ENCODE data around the gene TRIM14. TPM values are rescaled to one million over a fixed set of nuclear protein-coding genes. Genes with fewer than 3 reads are reported as not detected.

TRIM14 gene
- total RNA-seq, 1 experiment from 2014 or later = 12.5 TPM

DNA sequence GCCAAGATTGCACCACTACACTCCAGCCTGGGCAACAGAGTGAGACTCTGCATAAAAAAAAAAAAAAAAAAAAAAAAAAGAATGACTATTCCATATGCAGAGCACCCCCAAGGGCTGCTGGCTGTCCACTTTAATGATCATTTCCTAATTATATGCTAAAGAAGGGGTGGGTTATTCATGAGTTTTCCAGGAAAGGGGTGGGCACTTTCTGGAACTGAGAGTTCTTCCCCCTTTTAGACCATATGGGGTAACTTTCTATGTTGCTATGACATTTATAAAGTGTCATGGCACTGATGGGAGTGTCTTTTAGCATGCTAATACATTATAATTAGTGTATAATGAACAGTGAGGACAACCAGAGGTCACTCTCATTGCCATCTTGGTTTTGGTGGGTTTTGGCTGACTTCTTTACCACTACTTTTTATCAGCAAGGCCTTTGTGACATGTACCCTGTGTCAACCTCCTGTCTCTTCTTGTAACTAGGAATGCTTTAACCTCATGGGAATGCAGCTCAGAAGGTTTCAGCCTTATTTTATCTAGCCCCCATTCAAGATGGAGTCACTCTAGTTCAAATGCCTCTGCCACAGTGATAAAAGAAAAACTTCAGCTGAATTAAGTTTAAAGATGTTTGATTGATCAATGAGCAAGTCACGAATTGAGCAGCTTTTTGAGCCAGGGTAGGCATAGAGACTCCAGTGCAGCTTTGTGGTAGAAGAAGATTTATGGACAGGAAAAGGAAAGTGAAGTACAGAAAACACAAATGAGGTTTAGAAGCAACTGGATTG lies 69.5 kb downstream of the TRIM14 start:
- peaks cover 13% of the 10 kb centered on the region for H3K27me3 Mint-ChIP-seq (ENCODE audit: low read depth)
- H4K91ac ChIP-seq (ENCODE audit: insufficient read length, low read depth, low read length) = no peak overlapping the region
- no peaks in the 10 kb centered on the region for H3K79me2 ChIP-seq (ENCODE audit: insufficient read depth, low read length)
- no peak overlapping the region for H3K27ac Mint-ChIP-seq
- H4K20me1 ChIP-seq (ENCODE audit: control insufficient read depth, insufficient read depth, insufficient read length) = no peaks in the 10 kb centered on the region
- no peaks in the 10 kb centered on the region for H3K9me3 ChIP-seq (ENCODE audit: control insufficient read depth, low read depth, low read length)
- H3K4me2 ChIP-seq (ENCODE audit: insufficient read depth, insufficient read length, low read length) = no peak overlapping the region
- H3K56ac ChIP-seq (ENCODE audit: insufficient read length, low read depth, low read length) = no peak overlapping the region
- no peak overlapping the region for H2BK120ac ChIP-seq (ENCODE audit: low read depth, low read length, poor library complexity, severe bottlenecking)
- H3K23ac ChIP-seq (ENCODE audit: insufficient read length, low read depth, low read length) = no peak overlapping the region
- H3K27ac ChIP-seq (ENCODE audit: insufficient read length, low read depth, low read length) = no peak overlapping the region
- no peak overlapping the region for H3K14ac ChIP-seq (ENCODE audit: insufficient read depth, low read length)
- no peak overlapping the region for H4K5ac ChIP-seq (ENCODE audit: insufficient read length, low read depth, low read length)
- no peak overlapping the region for H3T11ph ChIP-seq (ENCODE audit: low read length)
- H3K23me2 ChIP-seq (ENCODE audit: insufficient read length, low read depth, low read length, poor library complexity, severe bottlenecking) = no peaks in the 10 kb centered on the region
- H2AK5ac ChIP-seq (ENCODE audit: insufficient read length, low read length) = no peak overlapping the region
- no peaks in the 10 kb centered on the region for H3K27me3 ChIP-seq (ENCODE audit: insufficient read depth, low read length)
- H3K79me1 ChIP-seq (ENCODE audit: insufficient read depth, low read depth, low read length, poor library complexity, severe bottlenecking) = no peaks in the 10 kb centered on the region
- H3K4me1 Mint-ChIP-seq = no peaks in the 10 kb centered on the region
- H3K4me1 ChIP-seq (ENCODE audit: insufficient read depth, low read length) = no peaks in the 10 kb centered on the region; the same call in 1 of the 2 replicates
- no peak overlapping the region for H2BK5ac ChIP-seq (ENCODE audit: insufficient read length, low read length)
- no peak overlapping the region for H3K4me3 Mint-ChIP-seq
- WGBS (ENCODE audit: extremely low coverage, insufficient read length, low lambda C conversion rate) = no CpG with 5 or more reads among the region's 1 CpG
- H3K36me3 Mint-ChIP-seq (ENCODE audit: insufficient read depth in 1 of 3, low read depth in 3 of 3) = no peaks in the 10 kb centered on the region
- no peak for DNase-seq
- H2BK12ac ChIP-seq (ENCODE audit: insufficient read length, low read depth, low read length) = no peak overlapping the region
- no peak overlapping the region for H2AFZ ChIP-seq (ENCODE audit: low read length)
- no peaks in the 10 kb centered on the region for H3K9me3 Mint-ChIP-seq
- H4K8ac ChIP-seq (replicated peaks; ENCODE audit: insufficient read length, low read depth, low read length) = no peak overlapping the region
- H2BK15ac ChIP-seq (ENCODE audit: low read depth, low read length) = no peak overlapping the region
- no peak overlapping the region for H2BK20ac ChIP-seq (ENCODE audit: low read depth, low read length, poor library complexity, severe bottlenecking)
- H3K4ac ChIP-seq (ENCODE audit: low read depth, low read length) = no peak overlapping the region
- TF ChIP-seq CTCF (conservative IDR thresholded peaks at IDR 0.05) = no peak
- no peak overlapping the region for H3K9ac ChIP-seq (ENCODE audit: extremely low read depth, insufficient read length, low read length)
- H3K18ac ChIP-seq (ENCODE audit: insufficient read length, low read depth, low read length) = no peak overlapping the region
